ENCODE data around the gene B3GNT9. TPM values are rescaled to one million over a fixed set of nuclear protein-coding genes. Genes with fewer than 3 reads are reported as not detected.

B3GNT9 gene
- total and polyA plus RNA-seq, 8 donors, result 1.8 to 9.3 (median 3.6) TPM

GRCh38 chr16:67156143-67156844 lies 5.5 kb upstream of the B3GNT9 start:
- Histone ChIP-seq H3K36me3 (no peaks in the 10 kb centered on the region), H3K9me3 (no peaks in the 10 kb centered on the region), H3K4me3 (no peak overlapping the region), H3K4me1 (peaks cover 0 to 15% (median 3%) of the 10 kb centered on the region in 3 donors), H3K27ac (no peak overlapping the region), H3K27me3 (no peaks in the 10 kb centered on the region)
- no peak for TF ChIP-seq CTCF (IDR thresholded peaks at IDR 0.05)
- DNase-seq (peak in 1 of 6 donors; percentile 62), FAIRE-seq (no peak), ATAC-seq (no peak)
- intact Hi-C loops (cut with DNase I), result loop anchor here in 2 of 3 donors (5.0 to 10.0 kb wide), 2 partner anchors 139 to 181 kb away; no protein-coding TSS in a partner anchor
- WGBS, 2 donors, result 53 to 56% methylated on average over 15 of the region's 15 CpGs

GRCh38 chr16:67155295-67156142 lies 4.7 kb upstream of the B3GNT9 start:
- DNase-seq (peak in 5 of 6 donors; percentile 57 to 95 (median 84)), FAIRE-seq (no peak), ATAC-seq (peak; percentile 49 to 69 (median 64))
- Histone ChIP-seq H3K36me3 (no peaks in the 10 kb centered on the region), H3K4me3 (peak overlapping the region in 2 of 4 donors; percentile 14 to 25), H3K27ac (no peak overlapping the region), H3K4me1 (peaks cover 0 to 12% (median 3%) of the 10 kb centered on the region in 3 donors), H3K27me3 (no peaks in the 10 kb centered on the region), H3K9me3 (no peaks in the 10 kb centered on the region)
- intact Hi-C loops (cut with DNase I), result loop anchor here in 2 of 3 donors (5.0 to 10.0 kb wide), 2 partner anchors 138 to 181 kb away; no protein-coding TSS in a partner anchor
- WGBS, 2 donors, result 12 to 15% methylated on average over 58 to 74 of the region's 74 CpGs
- TF ChIP-seq CTCF (IDR thresholded peaks at IDR 0.05), result peak; percentile 94 to 99 (median 96)

GRCh38 chr16:67154578-67155294 lies 3.9 kb upstream of the B3GNT9 start:
- no peak for FAIRE-seq
- H3K27me3 ChIP-seq, result no peaks in the 10 kb centered on the region
- no peak for ATAC-seq
- H3K4me1 ChIP-seq, result peaks cover 0 to 12% (median 3%) of the 10 kb centered on the region in 3 donors
- intact Hi-C loops (cut with DNase I), result loop anchor here in 2 of 3 donors (5.0 to 10.0 kb wide), 3 partner anchors 137 to 180 kb away; no protein-coding TSS in a partner anchor
- H3K27ac ChIP-seq, result no peak overlapping the region
- no peaks in the 10 kb centered on the region for H3K9me3 ChIP-seq
- peak overlapping the region in 2 of 4 donors; percentile 14 to 25 for H3K4me3 ChIP-seq
- no peak for DNase-seq
- H3K36me3 ChIP-seq, result no peaks in the 10 kb centered on the region
- 38 to 42% methylated on average over 61 of the region's 61 CpGs for WGBS, 2 donors
- TF ChIP-seq CTCF (IDR thresholded peaks at IDR 0.05), result no peak

GRCh38 chr16:67151431-67152097 lies 766 bp upstream of the B3GNT9 start:
- FAIRE-seq (no peak), ATAC-seq (no peak), DNase-seq (no peak)
- TF ChIP-seq CTCF (IDR thresholded peaks at IDR 0.05), result no peak
- Histone ChIP-seq H3K27ac (peak overlapping the region in 1 of 4 donors; percentile 38), H3K4me1 (peaks cover 0 to 3% (median 0%) of the 10 kb centered on the region in 3 donors), H3K27me3 (no peaks in the 10 kb centered on the region), H3K4me3 (peak overlapping the region in 2 of 4 donors; percentile 53 to 61), H3K36me3 (no peaks in the 10 kb centered on the region), H3K9me3 (no peaks in the 10 kb centered on the region)
- intact Hi-C loops (cut with DNase I), result loop anchor here in 2 of 3 donors (5.0 to 10.0 kb wide), 2 partner anchors 174 to 177 kb away; no protein-coding TSS in a partner anchor
- WGBS, 2 donors, result 38 to 50% methylated on average over 8 of the region's 8 CpGs
